Measurements from ENCODE around the gene GAN. TPM values are rescaled to one million over a fixed set of nuclear protein-coding genes. Genes with fewer than 3 reads are reported as not detected.

GAN gene
- total and polyA plus RNA-seq, 2 of the 4 experiments (the other 2 are of a cell fraction), result 1.1 to 5.7 TPM

DNA sequence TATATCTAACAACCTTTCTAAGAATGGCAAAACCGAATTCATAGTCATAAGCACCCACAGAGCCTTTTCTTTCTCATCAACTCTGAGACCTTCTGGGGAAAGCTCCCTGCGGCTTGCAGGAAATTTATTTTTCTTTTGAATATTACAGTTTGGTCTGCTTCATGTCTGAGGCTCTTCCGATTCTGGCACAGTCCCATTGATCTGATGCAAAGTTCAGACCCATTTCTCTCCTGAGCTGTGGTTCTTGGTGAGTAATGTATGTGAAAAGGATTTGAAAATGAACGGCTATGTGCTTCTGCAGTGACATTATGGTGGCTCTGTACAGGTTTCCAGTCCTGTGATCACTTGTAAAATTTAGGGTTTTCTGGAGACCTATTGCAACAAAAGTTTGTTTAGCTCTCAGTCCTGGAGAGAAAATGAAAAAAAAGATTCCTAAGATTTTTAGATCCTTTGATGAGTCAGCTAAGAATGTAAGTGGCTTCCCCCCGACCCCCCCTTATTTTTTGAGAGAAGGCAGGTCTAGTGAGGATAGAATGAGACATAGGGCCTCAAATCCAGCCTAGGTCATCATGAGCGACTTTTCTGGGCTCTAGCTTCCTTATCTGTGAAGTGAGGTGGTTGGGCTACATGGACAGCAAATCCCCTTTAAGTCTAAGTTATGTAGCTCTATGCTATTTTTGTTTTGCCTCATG lies 4.6 kb downstream of the GAN start:
- peak; percentile 77 for DNase-seq
- H4K91ac ChIP-seq (ENCODE audit: insufficient read depth, low read depth, low read length), result peak overlapping the region; percentile 38; the same call in 1 of the 2 replicates
- in situ Hi-C loops (cut with MboI; ENCODE audit: low sequenced_read_pairs), result no loop called here
- peak overlapping the region; percentile 24; the same call in 1 of the 2 replicates for H3K27ac ChIP-seq (ENCODE audit: insufficient read depth, low read length)
- peak overlapping the region; percentile 71 for H2BK5ac ChIP-seq (ENCODE audit: low read depth, low read length, poor library complexity, severe bottlenecking)
- no peak overlapping the region for H3K4me3 ChIP-seq (ENCODE audit: insufficient read depth, low read depth, low read length)
- POLR2A ChIA-PET (ENCODE audit: unreplicated experiment), result no interaction called here
- H3K4me1 ChIP-seq (ENCODE audit: control insufficient read depth, insufficient read depth, low read length), result peaks cover 7% of the 10 kb centered on the region
- H3K14ac ChIP-seq (replicated peaks; ENCODE audit: low read depth, low read length), result peak overlapping the region; percentile 64
- peaks cover 16% of the 10 kb centered on the region for H3K9me1 ChIP-seq (ENCODE audit: insufficient read depth, low read length)
- intact Hi-C loops (cut with micrococcal nuclease), result loop anchor here (10.0 kb wide), 3 partner anchors 85 to 225 kb away; partner anchors contain the start of genes BCO1 and GCSH
- no TSS peak for BruUV-seq (replicated peaks)
- peak; percentile 30 for ATAC-seq (ENCODE audit: low read depth)
- no peak overlapping the region for H2AK9ac ChIP-seq (replicated peaks; ENCODE audit: low read depth, low read length, poor library complexity)
- no peak overlapping the region for H2AFZ ChIP-seq (replicated peaks; ENCODE audit: low read length, poor library complexity)
- peak overlapping the region; percentile 11; the same call in 1 of the 2 replicates for H3K18ac ChIP-seq (ENCODE audit: low read depth, low read length)
- peak overlapping the region; percentile 83 for H2BK20ac ChIP-seq (ENCODE audit: low read depth, low read length)
- 20% methylated on average over 1 of the region's 6 CpGs; no CpG with 5 or more reads in 1 of the 2 experiments for WGBS, 2 experiments (ENCODE audit: extremely low coverage in 2 of 2, insufficient read length in 1 of 2)
- H3K36me3 ChIP-seq (ENCODE audit: control insufficient read depth, insufficient read depth, low read length), result no peaks in the 10 kb centered on the region
- H3K27me3 ChIP-seq (ENCODE audit: control insufficient read depth, insufficient read depth, low read length), result no peaks in the 10 kb centered on the region
- peak overlapping the region; percentile 64; the same call in 1 of the 2 replicates for H3K4ac ChIP-seq (ENCODE audit: low read depth, low read length)
- peak overlapping the region; percentile 62; the same call in 1 of the 2 replicates for H3K23ac ChIP-seq (ENCODE audit: low read depth, low read length)
- peak overlapping the region; percentile 87 for H3K4me2 ChIP-seq (ENCODE audit: low read depth, low read length)
- peaks cover 14 to 57% of the 10 kb centered on the region in 2 experiments for H3K79me1 ChIP-seq (ENCODE audit: low read depth in 1 of 2, low read length in 2 of 2)
- dilution Hi-C loops (cut with HindIII; ENCODE audit: low sequenced_read_pairs, unreplicated experiment), result no loop called here
- CTCF ChIA-PET, result interaction anchor here (0.9 to 1.8 kb wide), 3 partner anchors 58 to 283 kb away, joined by 3 to 7 read pairs (median 3); partner anchors contain the start of gene ATMIN
- H2BK120ac ChIP-seq (ENCODE audit: low read depth, low read length), result peak overlapping the region; percentile 66; the same call in 1 of the 2 replicates
- no peak overlapping the region; the same call in 1 of the 2 replicates for H2AK5ac ChIP-seq (ENCODE audit: low read depth, low read length)
- peaks cover 19% of the 10 kb centered on the region; the same call in 1 of the 2 replicates for H4K20me1 ChIP-seq (ENCODE audit: insufficient read depth, low read length)
- H3K9me3 ChIP-seq (ENCODE audit: control insufficient read depth, insufficient read depth, low read length), result no peaks in the 10 kb centered on the region
- H4K8ac ChIP-seq (ENCODE audit: low read depth in 2 of 2, low read length in 2 of 2), result peak overlapping the region in 1 of 2 experiments; percentile 57; a peak in 2 of 4 replicates
- TF ChIP-seq MAFK (IDR thresholded peaks at IDR 0.05; ENCODE audit: low read depth, low read length) (peak; percentile 58), FOS (IDR thresholded peaks at IDR 0.05; ENCODE audit: low read depth, low read length) (peak; percentile 40; the same call in 1 of the 2 replicates), CEBPB (IDR thresholded peaks at IDR 0.05; ENCODE audit: low read depth, low read length) (peak; percentile 14; the same call in 1 of the 2 replicates), NFE2L2 (IDR thresholded peaks at IDR 0.05; ENCODE audit: low read depth, low read length) (0 out of 2 replicates have a peak, but pooled peaks have one; percentile 20), RCOR1 (IDR thresholded peaks at IDR 0.05; ENCODE audit: insufficient replicate concordance, low read length) (no peak), USF2 (IDR thresholded peaks at IDR 0.05; ENCODE audit: low read depth, low read length) (no peak)
- no peak overlapping the region for H4K5ac ChIP-seq (ENCODE audit: low read depth, low read length)
- peak overlapping the region; percentile 57; the same call in 1 of the 2 replicates for H3K56ac ChIP-seq (ENCODE audit: extremely low read depth, insufficient read depth, low read length)
- H3K9ac ChIP-seq (ENCODE audit: low read depth, low read length), result peak overlapping the region; percentile 37; the same call in 1 of the 2 replicates
- H2BK15ac ChIP-seq (ENCODE audit: low read depth, low read length), result no peak overlapping the region; the same call in 2 of the 3 replicates

All from IMR-90 (cell line).